GM19193 (cell line): ENCODE measurements around the gene TDRD1.

ENCODE experiments used
- POLR2A ChIP-seq: IDR thresholded peaks from 4 replicates; pipeline ENCODE4 v1.6.1; 2011; ENCODE audit not compliant: insufficient read depth, insufficient read length; ENCODE audit errors: extremely low read depth

TDRD1 gene

DNA sequence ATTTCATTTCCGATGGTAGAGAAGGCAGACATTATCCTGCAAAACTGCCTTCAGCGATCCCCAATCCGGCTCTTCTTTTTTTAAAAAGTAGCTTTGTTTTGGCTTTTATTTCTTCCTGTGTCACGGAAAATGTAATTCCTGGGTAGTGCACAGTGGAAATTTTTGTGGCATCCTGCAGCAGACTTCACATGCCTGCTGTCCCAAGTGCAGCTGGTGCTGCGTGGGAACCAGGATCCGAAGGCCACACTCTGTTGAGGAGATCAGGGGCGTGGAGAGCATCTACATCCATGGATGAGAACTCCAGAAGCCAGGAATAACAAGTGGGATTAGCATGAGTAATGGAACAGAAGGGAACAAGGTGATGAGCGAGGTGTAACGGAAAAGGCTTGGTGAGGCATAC, 64.5 kb downstream of the TDRD1 start:
- no peak for TF ChIP-seq POLR2A

DNA sequence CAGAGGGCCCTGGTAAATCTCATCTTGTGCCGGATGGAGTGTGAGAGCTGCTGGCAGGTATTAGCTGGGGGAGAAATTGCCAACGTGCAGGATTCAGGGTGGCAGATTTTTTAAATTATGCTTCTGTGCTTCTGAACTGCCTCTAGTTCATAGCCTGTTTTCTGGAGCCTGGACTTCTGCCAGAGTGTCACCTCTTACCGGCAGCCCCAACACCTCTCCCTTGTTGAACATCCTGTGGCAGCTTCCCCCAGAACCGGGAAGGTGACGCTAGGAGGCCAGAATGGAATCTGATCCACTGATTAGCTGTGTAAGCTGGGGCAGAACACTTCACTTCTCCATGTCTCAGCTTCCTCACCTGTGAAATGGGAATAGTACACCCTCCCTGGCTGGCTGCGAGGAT, 65.0 kb downstream of the TDRD1 start:
- TF ChIP-seq POLR2A = no peak

DNA sequence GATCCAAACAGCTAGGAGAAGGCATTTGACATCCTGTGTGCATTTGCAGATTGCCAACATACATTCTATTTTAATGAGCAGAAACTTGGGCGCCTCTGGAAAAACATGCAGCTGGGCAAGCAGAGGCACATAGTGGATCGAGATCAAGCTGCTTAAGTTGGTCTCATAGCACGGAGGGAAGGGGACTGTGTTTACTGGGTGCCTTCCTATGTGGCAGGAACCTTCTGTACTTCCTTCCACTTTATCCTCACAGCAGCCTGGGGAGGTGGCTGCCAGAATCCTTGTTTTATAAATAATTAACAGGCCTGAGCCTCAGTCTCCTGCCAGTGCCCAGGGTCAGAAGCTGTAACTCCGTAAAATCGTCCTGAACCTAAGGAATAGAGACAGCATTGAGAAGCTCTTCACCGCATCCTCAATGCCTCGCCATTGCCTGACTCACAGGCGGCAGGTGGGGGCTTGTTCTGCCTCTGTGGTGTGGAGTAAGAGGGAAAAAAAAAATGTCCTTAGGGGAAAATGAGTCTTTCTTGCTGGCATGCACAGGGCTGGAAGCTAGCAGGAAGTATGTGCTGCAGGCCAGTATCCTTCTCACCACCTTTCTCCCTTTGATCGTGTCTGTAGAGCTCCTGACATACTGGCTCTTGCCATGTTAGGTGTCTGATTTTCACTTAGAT, 66.1 kb downstream of the TDRD1 start:
- no peak for TF ChIP-seq POLR2A

DNA sequence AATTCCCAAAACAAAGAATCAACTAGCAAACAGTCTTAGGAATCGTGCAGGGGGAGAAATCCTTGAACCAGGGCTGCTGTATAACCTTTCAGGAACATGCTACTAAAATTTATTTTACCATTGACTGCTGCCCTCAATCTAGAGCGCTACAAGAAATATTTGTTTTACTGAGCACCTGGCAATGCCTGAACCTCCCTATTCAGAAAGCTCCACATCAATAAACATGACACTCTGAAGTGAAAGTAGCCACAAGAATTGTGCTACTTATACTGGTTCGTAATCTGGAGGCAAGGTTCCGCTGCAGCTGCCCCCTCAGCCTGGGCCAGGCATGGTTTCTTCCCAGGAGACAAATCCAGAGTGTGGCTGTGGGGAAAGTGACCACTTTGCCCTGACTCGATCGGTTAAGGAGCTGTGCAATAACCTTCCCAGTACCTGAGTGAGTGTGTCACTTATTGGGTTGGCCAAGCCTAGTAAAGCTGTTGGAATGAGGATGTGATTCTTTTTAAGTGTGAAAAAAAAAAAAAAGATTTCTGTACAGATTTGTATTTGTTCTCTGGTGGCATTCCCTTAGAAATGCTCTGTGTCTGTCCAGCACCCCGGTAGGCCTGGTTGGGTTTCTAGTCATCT, 67.6 kb downstream of the TDRD1 start:
- no peak for TF ChIP-seq POLR2A

DNA sequence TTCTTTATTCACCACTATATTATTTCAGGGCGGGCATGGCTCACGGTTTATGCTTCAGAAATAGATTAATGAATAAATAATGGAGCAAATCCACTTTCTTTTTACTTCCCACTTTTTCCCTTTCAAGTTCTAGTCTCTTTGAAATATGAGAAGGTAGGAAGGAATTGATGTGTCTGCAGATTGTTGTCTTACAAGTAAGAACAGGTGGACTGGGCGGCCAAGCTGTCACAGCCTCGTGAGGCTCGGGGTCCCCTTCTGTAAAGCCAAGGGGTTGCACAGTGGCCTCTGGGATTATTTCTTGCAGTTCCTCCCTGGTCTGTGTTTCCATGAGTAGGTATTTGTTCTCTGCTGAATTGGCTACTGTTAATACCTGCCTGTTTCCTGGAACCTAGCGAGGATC, 71.1 kb downstream of the TDRD1 start:
- no peak for TF ChIP-seq POLR2A

DNA sequence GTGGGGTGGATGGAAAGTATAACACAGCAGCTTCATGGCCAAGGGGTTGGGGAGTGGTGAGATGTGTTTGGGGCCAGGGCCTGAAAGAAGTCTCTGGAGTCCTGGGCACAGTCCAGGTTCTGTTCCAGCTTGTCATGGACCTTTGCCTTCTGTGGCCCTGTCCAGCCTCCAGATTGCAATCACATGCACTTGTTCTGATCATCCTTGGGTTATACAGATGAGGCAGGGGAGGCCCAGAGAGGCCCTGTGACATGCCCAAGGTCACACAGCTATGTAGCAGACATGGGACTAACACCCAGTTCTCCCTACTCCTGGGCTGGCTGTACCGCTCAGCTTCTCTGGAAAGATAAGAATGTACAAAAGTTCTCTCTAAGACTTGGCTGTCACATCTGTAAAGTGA, 71.6 kb downstream of the TDRD1 start:
- no peak for TF ChIP-seq POLR2A

DNA sequence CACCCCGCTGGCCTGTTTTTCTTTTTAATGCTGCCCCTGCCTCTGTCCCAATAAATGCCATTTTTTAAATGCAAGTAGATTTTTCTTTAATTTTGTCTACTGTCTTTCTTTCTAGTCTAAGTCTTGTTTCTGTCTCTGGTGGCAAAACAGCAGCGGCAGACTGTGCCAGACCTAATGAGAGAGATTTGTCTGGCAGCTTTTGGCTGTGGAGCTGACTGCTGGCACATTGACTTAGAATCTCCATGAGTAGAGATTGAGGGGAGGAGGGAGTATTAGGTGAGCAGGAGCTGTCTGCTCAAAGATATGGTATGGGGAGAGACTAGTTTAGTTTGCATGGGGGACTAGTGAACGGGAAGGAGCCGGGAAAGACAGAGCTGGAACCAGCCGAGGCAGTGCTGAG, 72.9 kb downstream of the TDRD1 start:
- no peak for TF ChIP-seq POLR2A

DNA sequence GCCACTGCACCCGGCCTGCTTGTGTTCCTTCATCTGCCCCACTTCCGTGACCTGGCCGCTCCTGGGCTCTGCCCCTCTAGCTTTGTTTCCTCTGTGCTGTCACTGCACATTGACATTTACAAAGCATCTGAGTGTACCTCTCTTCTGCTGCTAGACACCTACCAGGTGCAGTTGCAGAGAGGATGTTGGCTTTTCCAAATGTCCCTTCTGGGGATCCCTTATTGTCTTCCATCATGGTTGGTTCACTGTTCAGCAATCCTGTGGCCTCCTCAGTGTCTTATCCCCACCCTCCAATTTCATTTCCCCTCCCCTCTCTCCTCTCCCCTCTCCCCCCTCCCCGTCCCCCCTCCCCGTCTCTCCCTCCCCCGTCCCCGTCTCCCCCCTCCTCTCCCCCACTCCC, 73.7 kb downstream of the TDRD1 start:
- TF ChIP-seq POLR2A = no peak

DNA sequence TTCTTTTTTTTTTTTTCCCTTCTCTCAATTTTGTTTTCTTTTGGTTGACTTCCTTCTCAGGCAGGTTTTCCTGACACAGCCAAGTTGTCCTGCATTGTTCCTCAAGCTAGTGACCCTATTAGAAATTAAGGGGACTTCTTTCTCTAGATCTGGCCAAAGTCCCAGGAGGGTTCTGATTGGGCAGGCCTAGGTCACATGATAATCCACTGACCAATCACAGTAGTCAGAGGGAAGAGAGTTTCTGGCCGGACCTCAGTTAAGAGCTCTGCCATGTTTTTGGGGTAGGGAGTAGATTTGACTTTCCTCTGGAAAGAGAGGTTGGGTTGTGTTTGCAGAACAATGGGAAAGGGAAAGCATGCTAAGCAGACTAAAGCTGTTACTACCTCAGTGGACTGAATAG, 76.1 kb downstream of the TDRD1 start:
- no peak for TF ChIP-seq POLR2A

DNA sequence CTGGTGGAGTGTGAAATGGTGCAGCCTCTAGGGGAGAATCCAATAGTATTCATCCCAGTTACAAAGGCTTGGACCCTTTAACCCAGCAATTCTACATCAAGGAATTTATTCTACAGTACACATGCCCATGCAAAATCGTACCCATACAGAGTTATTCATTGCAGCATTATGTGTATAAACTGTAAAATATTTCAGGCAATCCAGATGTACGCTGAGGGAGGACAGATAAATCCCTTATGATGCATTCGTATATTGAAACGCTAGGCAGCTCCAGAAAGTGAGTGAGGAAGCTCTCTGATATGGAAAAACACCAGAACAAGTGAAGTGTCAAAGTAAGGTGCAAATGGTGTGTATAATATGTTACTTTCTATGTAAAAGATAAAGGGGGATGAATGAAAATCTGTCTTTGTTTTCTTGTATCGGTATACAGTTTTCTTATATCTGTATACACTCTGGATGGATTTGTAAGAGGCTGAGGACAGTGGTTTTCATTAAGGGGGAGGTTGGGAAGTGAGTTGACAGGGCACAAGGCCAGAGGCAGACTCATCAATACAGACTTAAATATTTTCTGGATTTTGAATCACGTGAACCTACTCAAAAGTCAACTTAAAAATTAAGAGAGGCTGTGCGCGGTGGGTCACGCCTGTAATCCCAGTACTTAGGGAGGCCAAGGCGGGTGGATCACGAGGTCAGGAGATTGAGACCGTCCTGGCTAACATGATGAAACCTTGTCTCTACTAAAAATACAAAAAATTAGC, 77.0 kb downstream of the TDRD1 start:
- no peak for TF ChIP-seq POLR2A

DNA sequence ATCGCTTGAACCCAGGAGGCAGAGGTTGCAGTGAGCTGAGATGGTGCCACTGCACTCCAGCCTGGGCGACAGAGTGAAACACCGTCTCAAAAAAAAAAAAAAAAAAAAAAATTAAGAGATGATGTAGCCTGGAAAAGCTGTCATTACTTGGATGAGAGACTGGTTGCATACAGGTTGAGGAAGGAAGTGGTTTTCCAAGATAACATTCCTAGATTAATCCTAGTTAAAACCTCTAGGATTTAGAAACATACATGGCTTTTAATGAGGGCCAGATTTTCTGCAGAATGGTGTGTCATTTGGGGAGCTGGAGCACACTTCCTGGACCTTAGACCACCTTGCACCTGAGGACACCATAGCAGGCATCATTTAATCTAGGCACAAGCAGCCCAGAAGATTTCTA, 77.7 kb downstream of the TDRD1 start:
- TF ChIP-seq POLR2A = no peak

DNA sequence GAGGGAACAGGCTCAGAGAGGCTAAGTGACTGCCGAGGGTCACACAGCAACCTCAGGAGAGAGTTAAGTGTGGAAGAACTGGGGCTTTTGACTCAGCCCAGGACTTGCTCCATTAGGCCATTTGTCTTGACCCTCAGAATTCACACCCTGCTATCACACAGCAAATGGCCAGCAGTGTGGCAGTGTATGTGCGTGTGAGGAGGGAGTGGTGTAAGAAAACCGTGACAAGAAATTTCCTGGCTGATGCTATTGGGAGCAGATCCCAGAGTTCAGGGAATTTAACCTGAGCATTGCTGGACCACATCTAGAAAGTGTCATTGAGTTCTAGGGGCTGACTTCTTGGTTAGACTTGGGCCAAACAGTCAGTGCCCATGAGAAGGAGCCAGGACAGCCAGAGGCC, 78.3 kb downstream of the TDRD1 start:
- no peak for TF ChIP-seq POLR2A

DNA sequence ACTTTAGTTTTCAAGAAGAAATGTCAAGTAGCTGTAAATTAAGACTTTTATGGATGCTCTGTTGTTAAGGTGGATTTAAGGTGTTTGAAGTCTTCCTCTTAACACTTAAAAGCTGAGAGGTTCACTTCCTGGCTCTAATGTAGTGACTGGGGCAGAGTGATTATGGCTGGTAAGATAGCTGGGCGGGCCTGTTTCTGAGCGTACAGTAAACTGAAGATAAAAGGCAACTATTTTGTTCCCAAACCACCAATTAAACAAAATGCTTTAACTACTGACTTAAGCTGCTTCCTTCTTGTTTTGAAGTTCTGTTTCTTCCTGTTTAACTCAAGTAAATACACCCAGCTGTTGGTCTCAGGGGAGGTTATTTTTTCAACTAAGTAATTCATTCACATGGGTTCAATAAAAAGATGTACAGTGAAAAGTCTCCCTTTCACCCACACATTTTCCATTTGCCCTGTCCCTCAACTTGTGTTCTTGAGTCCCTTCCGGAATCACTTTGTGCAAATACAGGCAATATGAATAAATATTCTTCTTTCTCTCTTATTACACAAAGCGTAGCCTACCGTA, 79.2 kb downstream of the TDRD1 start:
- no peak for TF ChIP-seq POLR2A

DNA sequence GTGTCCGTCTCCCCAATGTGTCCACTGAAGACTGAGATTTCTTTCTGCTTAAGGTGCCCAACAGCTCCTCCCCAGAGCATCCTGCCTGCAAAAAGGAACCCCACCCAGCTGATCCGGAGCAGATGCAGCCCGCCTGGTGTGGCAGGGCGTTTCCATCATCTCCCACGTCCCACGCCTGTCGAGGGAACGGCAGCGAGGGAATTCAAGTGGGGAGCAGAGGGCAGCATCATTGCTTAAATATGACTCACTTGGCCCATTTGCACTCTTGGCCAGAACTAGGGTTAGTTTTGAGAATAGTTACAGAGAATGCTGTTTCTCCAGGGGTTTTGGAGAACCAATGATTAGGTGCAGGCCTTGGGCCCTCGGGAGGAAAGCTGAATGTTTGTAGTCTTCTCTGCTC, 80.7 kb downstream of the TDRD1 start:
- no peak for TF ChIP-seq POLR2A

DNA sequence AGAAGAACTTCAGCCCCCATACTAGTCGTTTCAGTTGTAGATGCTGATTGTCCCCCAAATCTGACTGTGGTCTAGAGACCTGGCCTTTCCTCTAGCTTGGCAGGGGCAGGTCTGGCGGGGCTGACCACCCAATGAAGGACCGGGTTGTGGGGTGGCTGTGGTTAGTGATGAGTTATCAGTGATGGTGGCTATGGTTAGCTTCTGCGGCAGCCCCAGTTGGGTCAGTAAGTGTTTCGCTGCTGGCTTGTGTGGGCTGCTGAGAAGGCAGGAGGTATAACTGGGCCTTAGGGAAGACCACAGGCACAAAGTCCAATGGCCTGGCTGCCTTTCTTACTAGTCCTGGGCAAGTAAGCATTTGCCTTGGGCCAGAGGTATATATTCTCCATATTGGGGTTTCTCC, 81.2 kb downstream of the TDRD1 start:
- no peak for TF ChIP-seq POLR2A

DNA sequence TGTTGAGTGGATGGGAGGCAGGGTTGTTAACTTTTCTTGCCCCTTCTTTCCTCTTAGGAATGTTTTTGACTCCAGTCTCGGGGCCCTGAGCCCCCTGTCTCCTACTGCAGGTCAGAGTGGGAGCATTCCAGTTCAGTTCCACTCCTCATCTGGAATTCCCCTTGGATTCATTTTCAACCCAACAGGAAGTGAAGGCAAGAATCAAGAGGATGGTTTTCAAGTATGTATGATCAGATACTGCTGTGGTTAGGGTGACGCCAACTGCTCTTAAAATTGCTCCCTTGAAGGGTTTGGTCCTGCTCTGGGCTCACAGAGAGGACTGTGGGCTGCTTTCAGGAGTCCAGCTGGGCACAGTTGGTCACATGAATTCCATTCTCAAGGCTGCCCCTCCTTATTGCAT, 81.9 kb downstream of the TDRD1 start:
- no peak for TF ChIP-seq POLR2A
